Stimulated activated CD4-positive, alpha-beta T cell treated with anti-CD3 and anti-CD28 coated beads, TNF-alpha, amount 100 ng/mL, for 24 hours (primary cell): ENCODE measurements around the gene KPRP.

Source experiments
- DNase-seq, 3 experiments: peaks; one replicate each; pipeline ENCODE4 v3.0.0-alpha.2; 2020; ENCODE audit warnings: low read depth in 3 of 3

KPRP gene

GRCh38 chr1:152770411-152770810, 12.6 kb downstream of the KPRP start:
- DNase-seq: no peak

GRCh38 chr1:152774875-152775274, 17.1 kb downstream of the KPRP start, which contains the start of gene LCE1F:
LCE1F (plus strand) TSS chr1:152775140; CDS start chr1:152776372, 1,232 bp downstream.
- no peak for DNase-seq

GRCh38 chr1:152776361-152776760, 18.5 kb downstream of the KPRP start:
- DNase-seq: no peak

- no peak for DNase-seq
Observed at GRCh38 chr1:152777510-152778137, 19.8 kb downstream of the KPRP start.

- no peak for DNase-seq
Observed at GRCh38 chr1:152783095-152783494, 25.3 kb downstream of the KPRP start.

GRCh38 chr1:152786077-152786476, 28.3 kb downstream of the KPRP start, which contains the start of gene LCE1E:
LCE1E (plus strand) TSS chr1:152786257; CDS start chr1:152787300, 1,043 bp downstream.
- no peak for DNase-seq

GRCh38 chr1:152795686-152796085, 37.9 kb downstream of the KPRP start:
- no peak for DNase-seq

- no peak for DNase-seq
Observed at GRCh38 chr1:152796421-152796820, 38.6 kb downstream of the KPRP start, which contains the start of gene LCE1D. LCE1D (plus strand) TSS chr1:152796721; CDS start chr1:152797795, 1,074 bp downstream.

GRCh38 chr1:152801333-152801732, 43.5 kb downstream of the KPRP start:
- no peak for DNase-seq

GRCh38 chr1:152806576-152806975, 48.8 kb downstream of the KPRP start, which contains the start of gene LCE1C:
LCE1C (minus strand) TSS chr1:152806651; CDS start chr1:152805478, 1,173 bp downstream.
- no peak for DNase-seq

- DNase-seq: no peak
Observed at GRCh38 chr1:152811050-152811449, 53.2 kb downstream of the KPRP start.
